ENCODE results near the gene NNT.
"Not testable (repeated sequence)": the region's sequence is repeated elsewhere in the genome, so short reads cannot be mapped to it uniquely, and the experiment has no call there.

Gene NNT

DNA sequence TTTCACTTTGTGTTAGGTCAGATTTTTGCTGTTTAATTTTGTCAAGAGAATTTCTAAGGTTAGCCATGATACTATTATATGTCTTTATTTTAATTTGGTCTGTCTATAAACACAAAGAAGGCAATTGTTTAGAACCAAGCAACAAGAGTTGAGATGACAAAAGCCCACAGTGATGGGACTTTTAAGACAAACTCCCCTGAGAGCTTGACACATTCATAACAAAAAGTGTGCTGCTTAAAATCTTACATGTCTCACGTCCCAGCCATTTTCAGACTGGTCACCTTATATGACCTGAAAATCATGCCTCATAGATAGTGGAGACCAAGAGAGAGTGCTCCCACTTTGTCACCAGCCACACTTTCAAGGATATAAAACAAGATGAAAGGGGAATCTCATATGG, 21.6 kb upstream of the NNT start:
- no peak overlapping the region for H3K4me3 ChIP-seq
- no peak overlapping the region for H3K27ac ChIP-seq

- no peak overlapping the region for H3K27ac ChIP-seq
- H3K4me3 ChIP-seq: no peak overlapping the region
These were observed 20.6 kb upstream of the NNT start for GRCh38 chr5:43582082-43583005.

DNA sequence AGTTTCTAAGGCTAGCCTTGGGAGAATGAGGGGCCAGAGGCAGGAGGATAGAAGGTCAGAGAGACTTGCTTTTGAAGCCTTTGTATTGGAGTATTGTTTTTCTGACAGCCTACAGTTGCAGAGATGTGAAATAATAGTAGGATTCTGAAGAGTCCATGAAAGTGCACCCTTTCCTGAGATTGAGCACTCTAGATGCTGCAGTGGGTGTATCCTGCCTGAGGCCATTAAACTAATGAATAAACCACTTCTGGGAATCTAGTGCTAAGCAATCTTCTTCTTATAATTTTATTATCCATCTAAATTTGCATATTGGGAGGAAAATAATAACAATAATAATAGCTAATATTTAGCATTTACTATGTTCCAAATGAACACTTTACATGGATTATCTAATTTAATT, 19.3 kb upstream of the NNT start:
- no peak overlapping the region for H3K4me3 ChIP-seq
- no peak overlapping the region for H3K27ac ChIP-seq

DNA sequence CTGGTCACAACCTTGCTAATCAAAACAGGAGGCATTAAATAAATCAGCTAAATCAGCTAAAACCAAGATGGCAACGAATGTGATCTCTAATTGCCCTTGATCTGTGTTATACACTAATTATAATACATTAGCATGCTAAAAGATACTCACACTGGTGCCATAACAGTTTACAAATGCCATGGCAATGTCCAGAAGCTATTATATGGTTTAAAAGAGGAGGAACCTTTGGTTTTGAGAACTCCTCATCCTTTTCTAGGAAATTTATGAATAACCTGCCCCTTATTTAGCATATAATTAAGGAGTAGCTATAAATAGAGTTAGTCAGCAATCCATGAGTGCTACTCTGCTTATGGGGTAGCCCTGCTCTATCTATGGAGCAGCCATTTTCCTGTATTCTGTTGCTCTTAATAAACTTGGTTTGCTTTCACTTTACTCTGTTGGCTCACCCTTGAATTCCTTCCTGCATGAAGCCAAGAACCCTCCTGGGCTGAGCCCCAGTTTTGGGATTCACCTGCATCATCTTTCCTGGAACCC, 18.7 kb upstream of the NNT start:
- Histone ChIP-seq H3K27ac (no peak overlapping the region), H3K4me3 (no peak overlapping the region)

DNA sequence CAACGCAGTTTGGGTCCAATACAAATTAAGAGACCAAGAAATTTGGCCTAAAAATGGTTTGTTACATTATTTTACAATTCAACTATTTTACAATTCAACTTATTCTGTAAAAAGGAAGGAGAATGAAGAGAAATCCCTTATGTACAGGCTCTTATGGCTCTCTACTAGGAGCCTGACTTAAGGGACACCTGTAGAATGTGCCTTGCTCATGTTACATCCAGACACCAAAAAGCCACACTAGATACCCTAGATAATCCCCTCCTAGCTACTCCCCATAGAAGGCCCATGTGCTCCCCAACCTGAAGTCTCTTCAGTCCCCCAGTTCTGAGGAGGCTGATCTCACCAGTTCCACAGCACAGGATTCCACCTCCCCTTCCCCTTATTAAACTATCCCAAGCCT, 14.1 kb upstream of the NNT start:
- Histone ChIP-seq H3K27ac (no peak overlapping the region), H3K4me3 (no peak overlapping the region)

- H3K27ac ChIP-seq: no peak overlapping the region
These were observed 13.7 kb upstream of the NNT start for GRCh38 chr5:43589310-43589709.

GRCh38 chr5:43590700-43591099, 12.3 kb upstream of the NNT start:
- Histone ChIP-seq H3K4me3 (no peak overlapping the region), H3K27ac (no peak overlapping the region)

More at GRCh38 chr5:43589310-43589709, 13.7 kb upstream of the NNT start:
- H3K4me3 ChIP-seq: no peak overlapping the region

- H3K27ac ChIP-seq: no peak overlapping the region
- no peak overlapping the region for H3K4me3 ChIP-seq
These were observed 10.6 kb upstream of the NNT start for GRCh38 chr5:43592363-43592762.

DNA sequence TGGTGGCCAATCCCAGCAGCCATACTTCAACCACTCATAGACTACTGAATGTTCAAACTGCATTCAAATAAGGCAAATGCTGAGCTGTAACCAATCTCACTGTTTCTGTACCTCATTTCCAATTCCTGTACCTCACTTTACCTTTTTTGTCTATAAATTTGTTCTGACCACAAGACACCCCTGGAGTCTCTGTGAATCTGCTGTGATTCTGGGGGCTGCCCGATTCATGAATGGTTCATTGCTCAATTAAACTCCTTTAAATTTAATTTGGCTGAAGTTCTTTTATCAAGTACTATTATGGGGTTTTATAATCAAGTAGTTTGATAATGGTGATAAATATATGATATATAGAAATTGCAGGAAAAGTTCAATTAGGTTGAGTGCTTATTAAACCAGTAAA, 4.1 kb upstream of the NNT start:
- H3K4me3 ChIP-seq, H3K27ac ChIP-seq: not testable (repeated sequence)

- peak overlapping the region in 6 of 7 experiments; percentile 51 to 91 (median 82) for H3K4me3 ChIP-seq
- H3K27ac ChIP-seq: peak overlapping the region in 16 of 21 experiments; percentile 27 to 95 (median 88)
These were observed 1.3 kb upstream of the NNT start for GRCh38 chr5:43601454-43602260.

DNA sequence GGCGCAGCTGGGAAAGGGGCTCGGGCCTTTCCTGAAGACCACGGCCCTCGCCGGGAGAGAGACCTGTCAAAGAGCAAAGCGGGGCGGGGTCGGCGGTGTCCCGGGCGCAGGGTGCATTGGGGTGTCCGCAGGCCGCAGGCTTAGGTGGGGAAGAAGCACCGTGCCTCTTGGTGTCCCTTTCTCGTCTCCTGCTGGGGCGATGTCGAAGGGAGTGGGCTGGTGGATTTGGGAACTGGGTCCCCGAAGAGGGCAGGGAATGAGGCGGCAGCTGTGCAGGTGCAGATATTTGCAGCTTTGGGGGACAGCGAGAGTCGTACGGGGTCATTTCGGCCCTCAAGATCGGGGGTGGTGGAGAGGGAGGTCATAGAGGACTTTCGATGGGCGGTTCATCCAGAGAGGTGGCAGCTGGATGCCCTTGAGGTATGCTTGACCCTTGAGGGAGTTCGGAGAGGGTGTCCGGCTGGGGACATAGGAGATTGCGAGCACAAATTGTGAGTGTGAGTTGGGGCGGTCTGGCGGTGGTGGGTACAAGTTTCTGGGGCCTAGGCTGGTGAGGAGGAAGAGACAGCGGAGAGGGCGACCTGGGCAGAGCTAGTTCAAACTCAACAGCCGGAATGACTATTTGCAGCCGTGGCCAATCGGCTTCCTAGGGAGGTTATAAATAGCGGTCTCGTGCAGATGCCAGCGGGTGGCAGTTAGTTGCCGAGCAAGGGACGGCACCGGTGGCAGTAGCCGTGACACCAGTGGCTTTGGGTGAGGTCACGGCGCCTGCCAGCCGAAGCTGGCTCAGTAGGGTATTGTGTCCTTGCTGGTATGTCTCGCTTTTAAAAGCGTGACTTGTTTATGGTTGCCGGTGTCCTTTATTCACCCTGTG, 601 bp downstream of the NNT start:
- peak overlapping the region; percentile 48 to 95 (median 87) for H3K27ac ChIP-seq

GRCh38 chr5:43604699-43605098, 1.7 kb downstream of the NNT start:
- no peak overlapping the region for H3K4me3 ChIP-seq
- no peak overlapping the region for H3K27ac ChIP-seq

More for the DNA sequence above, 601 bp downstream of the NNT start:
- H3K4me3 ChIP-seq: peak overlapping the region; percentile 51 to 91 (median 79)

DNA sequence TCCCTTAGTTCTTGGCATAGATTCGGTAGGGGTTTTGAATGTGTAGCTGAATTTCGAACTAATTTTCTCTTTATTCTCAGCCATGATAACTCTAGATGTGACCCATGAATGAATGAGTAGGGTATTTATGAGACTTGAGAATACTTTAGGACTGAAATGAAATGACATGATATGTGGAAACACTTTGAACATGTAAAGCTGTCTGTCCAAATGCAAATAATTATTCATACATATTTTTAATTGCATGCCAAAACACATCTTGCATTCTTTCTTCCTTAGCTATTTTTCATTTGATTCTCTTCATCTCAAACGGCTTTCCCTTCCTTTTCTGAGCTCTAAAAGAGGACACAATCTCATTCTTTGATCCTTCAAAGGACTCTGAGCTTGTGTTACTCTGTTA, 3.4 kb downstream of the NNT start:
- H3K4me3 ChIP-seq: no peak overlapping the region
- no peak overlapping the region for H3K27ac ChIP-seq

DNA sequence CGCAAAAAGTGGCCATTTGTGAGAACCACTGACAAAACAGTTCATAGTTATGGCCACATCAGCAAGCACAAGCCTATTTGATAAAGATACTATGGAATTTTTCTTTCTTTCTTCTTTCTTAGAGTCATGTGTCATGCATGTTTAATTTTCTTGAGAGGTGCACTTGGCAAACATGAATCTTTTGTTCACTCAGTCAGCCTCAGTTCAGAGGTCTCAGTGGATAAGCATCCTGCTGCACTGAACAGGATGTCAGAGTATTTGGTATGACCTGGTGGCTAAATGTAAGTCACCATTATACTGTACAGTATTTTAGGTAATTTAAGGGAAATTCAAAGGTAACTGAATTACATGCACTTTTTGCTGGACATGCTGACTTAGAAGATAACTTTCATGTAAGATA, 5.4 kb downstream of the NNT start:
- H3K27ac ChIP-seq: no peak overlapping the region
- H3K4me3 ChIP-seq: no peak overlapping the region

DNA sequence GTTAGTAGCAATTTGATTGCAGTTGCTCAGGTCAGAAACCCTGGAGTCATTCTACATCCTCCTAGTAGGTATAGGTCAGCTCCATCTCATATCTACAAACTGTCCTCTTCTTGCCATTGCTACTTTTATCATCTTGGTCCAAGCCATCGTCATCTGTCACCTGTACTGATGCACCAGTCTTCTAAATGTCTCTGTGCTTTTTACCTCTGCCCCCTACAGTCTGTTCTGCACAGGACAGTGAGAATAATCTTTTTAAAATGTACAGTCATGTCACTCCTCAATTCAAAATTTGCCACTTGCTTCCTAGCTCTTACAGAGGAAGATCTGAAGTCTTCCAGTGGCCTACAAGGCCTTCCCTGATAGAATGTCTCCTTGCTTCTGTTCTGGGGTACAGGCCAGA, 6.8 kb downstream of the NNT start:
- H3K27ac ChIP-seq: no peak overlapping the region
- H3K4me3 ChIP-seq: no peak overlapping the region

- Histone ChIP-seq H3K27ac (no peak overlapping the region), H3K4me3 (no peak overlapping the region)
These were observed 10.4 kb downstream of the NNT start for GRCh38 chr5:43613370-43613769.

GRCh38 chr5:43615445-43616184, 12.6 kb downstream of the NNT start:
- H3K4me3 ChIP-seq: no peak overlapping the region
- no peak overlapping the region for H3K27ac ChIP-seq

GRCh38 chr5:43616535-43616934, 13.6 kb downstream of the NNT start:
- H3K27ac ChIP-seq: no peak overlapping the region
- H3K4me3 ChIP-seq: no peak overlapping the region

GRCh38 chr5:43619380-43619779, 16.4 kb downstream of the NNT start:
- Histone ChIP-seq H3K4me3 (no peak overlapping the region), H3K27ac (no peak overlapping the region)

Measured in skin epidermis (tissue), 12 donors.